Hepatocyte (in vitro differentiated cells): ENCODE data around the gene NEK10.

Experiments
- EZH2 ChIP-seq: fragments of 200-600 bp; sonication (generic); IDR thresholded peaks from 2 replicates; pipeline ENCODE4 v1.6.1; 2016; ENCODE audit warnings: antibody characterized with exemption, mild to moderate bottlenecking, borderline replicate concordance
- EZH2phosphoT487 ChIP-seq: fragments of 200-600 bp; sonication (generic); IDR thresholded peaks from one replicate; pipeline ENCODE4 v1.6.1; 2018; ENCODE audit warnings: antibody characterized with exemption, mild to moderate bottlenecking, low read depth, moderate library complexity; ENCODE audit not compliant: unreplicated experiment, severe bottlenecking
- TF ChIP-seq, protein P1 (sequence below): fragments of 200-600 bp; sonication (generic); IDR thresholded peaks from 2 replicates; pipeline ENCODE4 v1.5.1; 2016; ENCODE audit warnings: antibody characterized with exemption, mild to moderate bottlenecking; ENCODE audit not compliant: poor library complexity

DNA sequence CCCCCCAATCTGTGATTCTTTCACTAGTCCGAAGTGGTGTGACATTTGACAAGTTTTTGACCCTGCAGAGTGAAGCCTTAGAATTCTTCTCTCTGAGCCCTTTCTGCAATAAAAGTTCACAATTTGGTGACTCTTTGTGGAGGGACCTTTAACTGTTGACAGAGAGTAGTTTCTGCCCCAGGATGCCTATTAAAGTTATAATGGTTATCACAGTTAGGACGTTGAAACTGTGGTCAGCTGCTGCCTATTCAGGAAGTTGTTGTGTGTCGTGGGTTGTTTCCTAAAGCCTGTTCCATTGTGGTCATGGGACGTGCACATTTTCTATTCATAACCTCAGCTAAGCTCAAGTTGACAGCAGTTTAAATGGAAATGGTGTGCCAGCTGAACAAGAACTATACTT is 274.5 kb downstream of the NEK10 start:
- TF ChIP-seq, protein P1, sequence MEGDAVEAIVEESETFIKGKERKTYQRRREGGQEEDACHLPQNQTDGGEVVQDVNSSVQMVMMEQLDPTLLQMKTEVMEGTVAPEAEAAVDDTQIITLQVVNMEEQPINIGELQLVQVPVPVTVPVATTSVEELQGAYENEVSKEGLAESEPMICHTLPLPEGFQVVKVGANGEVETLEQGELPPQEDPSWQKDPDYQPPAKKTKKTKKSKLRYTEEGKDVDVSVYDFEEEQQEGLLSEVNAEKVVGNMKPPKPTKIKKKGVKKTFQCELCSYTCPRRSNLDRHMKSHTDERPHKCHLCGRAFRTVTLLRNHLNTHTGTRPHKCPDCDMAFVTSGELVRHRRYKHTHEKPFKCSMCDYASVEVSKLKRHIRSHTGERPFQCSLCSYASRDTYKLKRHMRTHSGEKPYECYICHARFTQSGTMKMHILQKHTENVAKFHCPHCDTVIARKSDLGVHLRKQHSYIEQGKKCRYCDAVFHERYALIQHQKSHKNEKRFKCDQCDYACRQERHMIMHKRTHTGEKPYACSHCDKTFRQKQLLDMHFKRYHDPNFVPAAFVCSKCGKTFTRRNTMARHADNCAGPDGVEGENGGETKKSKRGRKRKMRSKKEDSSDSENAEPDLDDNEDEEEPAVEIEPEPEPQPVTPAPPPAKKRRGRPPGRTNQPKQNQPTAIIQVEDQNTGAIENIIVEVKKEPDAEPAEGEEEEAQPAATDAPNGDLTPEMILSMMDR: no peak
- TF ChIP-seq EZH2phosphoT487 (no peak), EZH2 (no peak)
